NK-92 (cell line): ENCODE data around the gene SAMD4B.

Experiments used
- DNase-seq: peaks from one replicate; lab custom pipeline; 2025; ENCODE audit not compliant: unreplicated experiment; lab: John Stamatoyannopoulos, UW

SAMD4B gene

GRCh38 chr19:39407660-39408391, 65.6 kb downstream of the SAMD4B start:
- DNase-seq = no peak

- no peak for DNase-seq
Observed at GRCh38 chr19:39408392-39409207, 66.4 kb downstream of the SAMD4B start.

- peak; percentile 27 for DNase-seq
Observed at GRCh38 chr19:39409208-39410016, 67.2 kb downstream of the SAMD4B start.

- DNase-seq = no peak
Observed at GRCh38 chr19:39410017-39410830, 68.0 kb downstream of the SAMD4B start.

GRCh38 chr19:39410831-39411080, 68.5 kb downstream of the SAMD4B start:
- DNase-seq = no peak

GRCh38 chr19:39411081-39411831, 69.0 kb downstream of the SAMD4B start:
- DNase-seq = no peak

GRCh38 chr19:39411832-39412099, 69.5 kb downstream of the SAMD4B start:
- DNase-seq = peak; percentile 52

- DNase-seq = peak; percentile 88
Observed at GRCh38 chr19:39412100-39412866, 70.1 kb downstream of the SAMD4B start, which contains the start of gene PLEKHG2. PLEKHG2 (plus strand) TSS chr19:39412669; CDS start chr19:39414087, 1,418 bp downstream.

- no peak for DNase-seq
Observed at GRCh38 chr19:39412867-39413271, 70.6 kb downstream of the SAMD4B start.

GRCh38 chr19:39413272-39413910, 71.2 kb downstream of the SAMD4B start:
- DNase-seq = no peak

GRCh38 chr19:39413911-39414608, 71.8 kb downstream of the SAMD4B start:
- no peak for DNase-seq

GRCh38 chr19:39415111-39416046, 73.2 kb downstream of the SAMD4B start:
- no peak for DNase-seq

GRCh38 chr19:39416152-39417120, 74.2 kb downstream of the SAMD4B start:
- DNase-seq = no peak

GRCh38 chr19:39417463-39418181, 75.4 kb downstream of the SAMD4B start:
- DNase-seq = no peak

GRCh38 chr19:39419003-39419402, 76.8 kb downstream of the SAMD4B start:
- no peak for DNase-seq

GRCh38 chr19:39420769-39421168, 78.5 kb downstream of the SAMD4B start:
- no peak for DNase-seq
